Gastroesophageal sphincter (tissue), 3 donors: ENCODE data around the gene GLI3.

ENCODE experiments used
- EP300 ChIP-seq: sonication (generic); formaldehyde crosslinking; IDR thresholded peaks from one replicate; pipeline ENCODE4 v1.6.1; 2017; ENCODE audit warnings: antibody characterized with exemption, mild to moderate bottlenecking
- POLR2A ChIP-seq, 2 donors: fragments of 450-650 bp; IDR thresholded peaks; one replicate each; pipeline ENCODE4 v1.6.1; 2017; ENCODE audit warnings: antibody characterized with exemption in 2 of 2, mild to moderate bottlenecking in 2 of 2, moderate library complexity in 1 of 2
- POLR2AphosphoS5 ChIP-seq: sonication (generic); formaldehyde crosslinking; IDR thresholded peaks from one replicate; pipeline ENCODE4 v1.6.1; 2017; ENCODE audit warnings: antibody characterized with exemption
- TF ChIP-seq, protein P1 (sequence below), 4 experiments: fragments of 200-600 bp in 2 of 4; fragments of 450-650 bp in 2 of 4; sonication (generic) in 1 of 4; IDR thresholded peaks; one replicate each; pipeline ENCODE4 v1.5.1; 2017 to 2019; ENCODE audit warnings: antibody characterized with exemption in 4 of 4, mild to moderate bottlenecking in 2 of 4, moderate library complexity in 2 of 4

DNA sequence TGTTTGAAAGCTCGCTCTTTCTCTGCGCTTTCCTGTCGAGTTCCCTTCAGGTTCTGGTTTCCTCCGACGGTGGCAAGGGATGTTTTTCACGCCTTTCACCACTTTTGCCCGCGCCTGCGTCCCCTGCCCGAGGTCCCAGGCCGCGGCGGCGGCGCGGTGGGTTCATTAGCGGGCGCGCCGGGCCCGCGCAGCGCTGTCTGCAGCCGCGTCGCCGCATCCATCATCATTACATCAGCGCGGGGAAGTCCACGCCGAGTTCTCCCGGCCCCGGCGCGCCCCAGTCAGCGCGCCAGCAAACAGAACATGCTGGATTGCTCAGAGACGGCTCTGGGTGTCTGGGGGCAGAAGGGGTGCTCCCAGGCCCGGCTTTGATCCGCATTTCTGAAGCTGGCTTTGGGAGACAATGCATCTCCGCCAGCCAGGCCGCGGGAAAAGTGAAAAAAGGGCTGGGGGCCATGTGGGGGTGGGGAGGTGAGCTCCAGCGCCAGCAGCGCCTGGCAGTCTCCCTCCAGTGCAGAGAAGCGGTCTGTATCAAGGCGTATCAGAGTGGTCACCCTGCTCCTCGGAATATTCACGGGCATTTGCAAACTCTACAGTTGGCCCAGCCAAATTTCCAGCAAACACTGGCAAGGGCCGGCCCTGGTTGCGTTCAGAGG lies 8.9 kb downstream of the GLI3 start:
- TF ChIP-seq, protein P1, sequence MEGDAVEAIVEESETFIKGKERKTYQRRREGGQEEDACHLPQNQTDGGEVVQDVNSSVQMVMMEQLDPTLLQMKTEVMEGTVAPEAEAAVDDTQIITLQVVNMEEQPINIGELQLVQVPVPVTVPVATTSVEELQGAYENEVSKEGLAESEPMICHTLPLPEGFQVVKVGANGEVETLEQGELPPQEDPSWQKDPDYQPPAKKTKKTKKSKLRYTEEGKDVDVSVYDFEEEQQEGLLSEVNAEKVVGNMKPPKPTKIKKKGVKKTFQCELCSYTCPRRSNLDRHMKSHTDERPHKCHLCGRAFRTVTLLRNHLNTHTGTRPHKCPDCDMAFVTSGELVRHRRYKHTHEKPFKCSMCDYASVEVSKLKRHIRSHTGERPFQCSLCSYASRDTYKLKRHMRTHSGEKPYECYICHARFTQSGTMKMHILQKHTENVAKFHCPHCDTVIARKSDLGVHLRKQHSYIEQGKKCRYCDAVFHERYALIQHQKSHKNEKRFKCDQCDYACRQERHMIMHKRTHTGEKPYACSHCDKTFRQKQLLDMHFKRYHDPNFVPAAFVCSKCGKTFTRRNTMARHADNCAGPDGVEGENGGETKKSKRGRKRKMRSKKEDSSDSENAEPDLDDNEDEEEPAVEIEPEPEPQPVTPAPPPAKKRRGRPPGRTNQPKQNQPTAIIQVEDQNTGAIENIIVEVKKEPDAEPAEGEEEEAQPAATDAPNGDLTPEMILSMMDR (IDR thresholded peaks at IDR 0.05) = no peak
- TF ChIP-seq EP300 (no peak), POLR2A (IDR thresholded peaks at IDR 0.05) (no peak), POLR2AphosphoS5 (no peak)
